Measurements from ENCODE around the gene HPSE2.

Gene HPSE2

DNA sequence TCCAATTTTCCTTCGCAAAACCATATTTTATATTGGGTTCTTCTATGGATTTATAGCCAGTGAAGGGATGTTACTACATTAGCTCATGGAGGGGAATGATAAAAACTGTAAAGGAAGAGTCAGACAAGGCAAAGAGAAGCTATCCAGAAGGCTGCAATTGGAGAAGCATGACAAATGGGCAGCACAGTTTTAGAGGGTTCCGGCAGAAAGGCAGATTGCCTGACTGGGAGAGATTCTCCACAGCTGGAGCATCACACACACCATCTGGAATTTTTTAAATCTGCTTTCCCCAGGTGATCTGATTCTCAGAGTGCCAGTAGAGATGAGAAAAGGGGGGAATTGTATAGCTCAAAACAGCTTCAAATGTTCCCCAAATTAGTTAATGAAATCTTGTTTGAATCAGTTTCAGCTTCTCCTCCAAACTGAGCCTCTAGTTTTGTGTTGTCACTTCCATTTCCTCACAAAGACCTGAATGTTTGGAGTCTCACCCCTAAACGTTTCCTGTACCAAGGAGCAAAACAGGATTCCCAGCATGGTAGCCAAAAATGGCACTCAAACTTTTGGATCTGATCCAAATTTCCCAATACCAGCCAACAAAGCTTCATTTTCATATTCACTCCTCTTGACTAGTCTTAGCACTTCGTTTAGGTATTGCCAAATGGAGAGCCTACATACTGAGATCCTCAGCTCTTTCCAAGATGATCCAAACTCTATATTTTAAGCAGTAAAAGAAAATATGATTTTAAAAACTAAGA is 177.5 kb downstream of the HPSE2 start:
- DNase-seq (ENCODE audit: low read depth) = no peak
- H3K4me3 ChIP-seq (ENCODE audit: low read depth, low read length) = no peak overlapping the region
- TF ChIP-seq, protein P1, sequence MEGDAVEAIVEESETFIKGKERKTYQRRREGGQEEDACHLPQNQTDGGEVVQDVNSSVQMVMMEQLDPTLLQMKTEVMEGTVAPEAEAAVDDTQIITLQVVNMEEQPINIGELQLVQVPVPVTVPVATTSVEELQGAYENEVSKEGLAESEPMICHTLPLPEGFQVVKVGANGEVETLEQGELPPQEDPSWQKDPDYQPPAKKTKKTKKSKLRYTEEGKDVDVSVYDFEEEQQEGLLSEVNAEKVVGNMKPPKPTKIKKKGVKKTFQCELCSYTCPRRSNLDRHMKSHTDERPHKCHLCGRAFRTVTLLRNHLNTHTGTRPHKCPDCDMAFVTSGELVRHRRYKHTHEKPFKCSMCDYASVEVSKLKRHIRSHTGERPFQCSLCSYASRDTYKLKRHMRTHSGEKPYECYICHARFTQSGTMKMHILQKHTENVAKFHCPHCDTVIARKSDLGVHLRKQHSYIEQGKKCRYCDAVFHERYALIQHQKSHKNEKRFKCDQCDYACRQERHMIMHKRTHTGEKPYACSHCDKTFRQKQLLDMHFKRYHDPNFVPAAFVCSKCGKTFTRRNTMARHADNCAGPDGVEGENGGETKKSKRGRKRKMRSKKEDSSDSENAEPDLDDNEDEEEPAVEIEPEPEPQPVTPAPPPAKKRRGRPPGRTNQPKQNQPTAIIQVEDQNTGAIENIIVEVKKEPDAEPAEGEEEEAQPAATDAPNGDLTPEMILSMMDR (conservative IDR thresholded peaks at IDR 0.05; ENCODE audit: low read depth, low read length) = no peak

DNA sequence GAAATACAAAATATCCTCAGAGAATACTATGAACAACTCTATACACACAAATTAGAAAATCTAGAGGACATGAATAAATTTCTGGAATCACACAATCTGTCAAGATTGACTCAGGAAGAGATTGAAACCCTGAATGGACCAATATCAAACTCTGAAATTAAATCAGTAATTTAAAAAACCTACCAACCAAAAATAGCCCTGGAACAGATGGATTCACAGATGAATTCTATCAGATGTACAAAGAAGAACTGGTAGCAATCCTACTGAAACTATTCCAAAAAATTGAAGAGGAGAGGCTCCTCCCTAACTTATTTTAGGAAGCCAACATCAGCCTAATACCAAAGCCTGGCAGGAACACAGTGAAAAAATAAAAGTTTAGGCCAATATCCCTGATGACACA is 190.0 kb downstream of the HPSE2 start:
- no peak overlapping the region for H3K4me3 ChIP-seq (ENCODE audit: low read depth, low read length)
- TF ChIP-seq, protein P1 (conservative IDR thresholded peaks at IDR 0.05; ENCODE audit: low read depth, low read length) = no peak
- DNase-seq (ENCODE audit: low read depth) = no peak

DNA sequence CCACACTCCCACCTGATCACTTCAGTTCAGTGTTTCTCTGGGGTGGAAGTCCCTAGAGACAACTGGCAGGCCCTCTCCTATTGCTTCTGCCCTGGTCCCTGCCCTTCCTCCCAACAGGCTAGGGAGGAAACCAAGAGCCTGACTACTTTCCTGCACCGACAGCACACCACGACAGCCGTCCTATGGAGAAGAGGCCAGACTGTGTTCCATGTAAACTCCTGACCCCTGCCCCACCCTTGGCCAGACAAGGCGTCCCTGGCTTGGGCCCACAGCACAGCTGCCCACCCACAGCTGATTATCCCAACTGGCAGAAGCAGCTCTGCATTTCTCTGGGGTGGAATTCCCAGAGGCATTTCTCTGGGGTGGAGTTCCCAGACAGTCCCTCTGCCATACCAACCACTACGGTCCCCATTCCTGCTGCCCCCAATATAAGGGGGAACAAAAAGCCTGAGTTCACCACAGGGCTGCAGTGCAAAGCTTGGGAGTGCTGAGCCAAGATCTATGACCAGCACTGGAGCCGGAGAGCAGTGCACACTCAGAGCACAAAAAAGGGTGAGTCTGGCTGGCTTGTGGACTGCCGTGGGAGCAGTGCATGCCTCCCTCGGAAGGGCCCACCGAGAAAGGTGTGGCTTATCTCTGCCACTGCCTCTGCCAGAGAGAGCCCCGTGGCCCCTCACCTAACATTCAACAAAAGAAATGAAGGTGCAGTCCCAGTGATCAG is 193.4 kb downstream of the HPSE2 start:
- DNase-seq (ENCODE audit: low read depth) = no peak
- H3K4me3 ChIP-seq (ENCODE audit: low read depth, low read length) = no peak overlapping the region
- TF ChIP-seq, protein P1 (conservative IDR thresholded peaks at IDR 0.05; ENCODE audit: low read depth, low read length) = no peak

DNA sequence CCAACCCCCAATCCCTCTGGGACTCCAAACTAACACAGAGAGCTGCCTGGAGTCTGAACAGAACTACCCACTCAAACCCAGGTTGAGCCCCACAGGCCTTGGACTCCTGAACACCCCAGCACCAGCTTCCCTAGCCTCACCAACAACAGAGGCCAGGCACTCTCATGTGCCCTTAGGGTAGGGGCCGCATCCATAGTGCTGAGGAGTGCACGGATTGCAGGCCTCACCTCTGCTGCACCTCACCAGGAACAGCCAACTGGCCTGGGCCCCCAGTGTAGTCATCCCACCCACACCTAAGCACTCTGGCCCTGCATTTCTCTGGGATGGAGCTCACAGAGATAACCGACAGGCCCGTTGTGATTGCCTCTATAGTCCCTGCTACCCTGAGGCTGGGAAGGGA is 194.2 kb downstream of the HPSE2 start:
- TF ChIP-seq, protein P1 (conservative IDR thresholded peaks at IDR 0.05; ENCODE audit: low read depth, low read length) = no peak
- no peak overlapping the region for H3K4me3 ChIP-seq (ENCODE audit: low read depth, low read length)
- no peak for DNase-seq (ENCODE audit: low read depth)

DNA sequence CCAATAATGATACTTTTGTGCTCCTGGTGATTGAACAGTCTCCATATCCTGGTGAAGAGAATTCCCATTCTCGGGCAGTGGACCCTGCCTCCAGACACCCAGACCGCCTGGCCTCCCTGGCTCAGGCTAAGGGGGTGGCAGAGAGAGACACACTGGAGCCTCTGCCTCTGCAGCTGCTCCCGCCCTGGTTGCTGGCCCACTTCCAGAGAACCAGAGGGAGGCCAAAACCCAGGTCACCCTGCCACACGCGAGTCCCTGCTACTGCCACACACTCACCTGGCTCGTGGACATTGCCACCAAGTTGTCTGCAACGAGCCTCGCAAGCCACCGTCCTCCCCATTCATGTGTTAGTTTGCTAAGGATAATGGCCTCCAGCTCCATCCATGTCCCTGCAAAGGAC is 221.8 kb downstream of the HPSE2 start:
- H3K4me3 ChIP-seq (ENCODE audit: low read depth, low read length) = no peak overlapping the region
- no peak for DNase-seq (ENCODE audit: low read depth)
- TF ChIP-seq, protein P1 (conservative IDR thresholded peaks at IDR 0.05; ENCODE audit: low read depth, low read length) = no peak

DNA sequence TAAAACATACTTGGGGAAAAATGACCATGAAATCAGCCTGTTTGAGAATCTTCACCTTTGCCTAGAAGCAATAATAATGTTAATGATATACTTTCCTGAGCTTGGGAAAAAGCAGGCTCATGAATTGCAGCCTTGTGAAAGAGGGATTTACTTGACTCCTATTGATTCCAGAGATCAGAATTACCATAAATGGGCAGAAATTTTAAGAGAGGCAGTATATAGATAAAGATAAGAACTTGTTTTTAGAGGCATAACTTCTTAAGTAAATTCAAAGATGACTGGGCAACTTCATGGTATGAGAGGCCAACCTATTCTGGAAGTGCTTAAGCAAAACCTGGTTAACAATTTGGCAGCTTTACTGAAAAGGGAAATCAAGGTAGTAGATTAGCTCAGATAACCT is 225.4 kb downstream of the HPSE2 start:
- DNase-seq (ENCODE audit: low read depth) = no peak
- no peak overlapping the region for H3K4me3 ChIP-seq (ENCODE audit: low read depth, low read length)
- TF ChIP-seq, protein P1 (conservative IDR thresholded peaks at IDR 0.05; ENCODE audit: low read depth, low read length) = no peak
